Spinal cord (tissue), 10 donors: ENCODE results near the gene AKAP4. TPM values are rescaled to one million over a fixed set of nuclear protein-coding genes. Genes with fewer than 3 reads are reported as not detected.

Experiments used
- DNase-seq, 6 donors: peaks; one replicate each; pipeline versions ENCODE4 v3.0.0 to v3.0.0-alpha.2; 2013 to 2015; ENCODE audit warnings: low spot score in 6 of 6, low read depth in 4 of 6
- H3K27ac ChIP-seq: one replicate; pipeline ENCODE4 v1.5.1; 2013; ENCODE audit warnings: low read depth, low read length, control low read depth
- H3K27me3 ChIP-seq: one replicate; pipeline ENCODE4 v1.6.1; 2013; ENCODE audit warnings: low read length; ENCODE audit not compliant: control insufficient read depth, insufficient read depth
- H3K36me3 ChIP-seq: one replicate; pipeline ENCODE4 v1.6.1; 2013; ENCODE audit warnings: low read length; ENCODE audit not compliant: control insufficient read depth, insufficient read depth
- H3K4me1 ChIP-seq: one replicate; pipeline ENCODE4 v1.6.1; 2013; ENCODE audit warnings: low read length; ENCODE audit not compliant: control insufficient read depth, insufficient read depth
- H3K4me3 ChIP-seq: one replicate; pipeline ENCODE4 v1.5.1; 2013; ENCODE audit warnings: low read depth, low read length, control low read depth
- H3K9me3 ChIP-seq: one replicate; pipeline ENCODE4 v1.6.1; 2013; ENCODE audit warnings: low read length; ENCODE audit not compliant: control insufficient read depth, insufficient read depth
- WGBS: methylation state at CpG from one replicate; pipeline ENCODE4 v1.1.5; 2013; ENCODE audit warnings: missing lambda C conversion rate; ENCODE audit not compliant: insufficient coverage; 5-methylcytosine and 5-hydroxymethylcytosine counted together
- polyA plus RNA-seq, 2 donors: library from polyadenylated mRNA; unstranded; fragments of 120-200 nt; gene quantifications; one replicate each; pipeline ENCODE4 v1.2.1, GENCODE V29; 2013; ENCODE audit not compliant: insufficient read length in 2 of 2
- small RNA-seq: library from RNA; depleted of rRNA; stranded (forward); fragments of <200 nt; gene quantifications from one replicate; pipeline ENCODE3, GENCODE V24; 2014; ENCODE audit warnings: low replicate concordance
- total RNA-seq, 2 donors: library from RNA; depleted of rRNA in 1 of 2; stranded (reverse); fragments of 120-200 nt in 1 of 2; fragments of >200 nt in 1 of 2; gene quantifications; one replicate each; pipeline versions ENCODE4 v1.2.3 to v1.2.4, GENCODE V29; 2013 to 2014
- donor health status: healthy.

Gene AKAP4
- total and polyA plus RNA-seq, 4 donors, result not detected

DNA sequence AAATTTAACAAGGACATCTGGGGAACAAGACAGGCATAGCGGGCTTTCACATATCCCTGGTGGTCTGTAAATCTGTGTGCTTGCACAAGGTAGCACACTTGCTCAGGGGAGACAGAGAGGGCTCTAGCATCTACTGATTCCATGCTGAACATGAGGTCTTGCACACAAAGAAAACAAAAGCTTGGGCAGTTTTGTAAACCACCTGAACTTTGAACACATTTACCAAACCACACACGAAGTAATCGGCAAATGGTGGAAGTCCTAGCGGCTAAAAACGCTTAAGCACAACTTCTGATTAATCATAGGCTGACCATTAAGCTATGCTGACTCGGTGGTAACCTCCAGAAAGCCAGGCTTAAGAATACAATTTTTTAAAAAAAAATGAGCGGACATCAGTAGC, 52.8 kb downstream of the AKAP4 start:
- WGBS, result 65% methylated on average over 6 of the region's 7 CpGs
- Histone ChIP-seq H3K27me3 (no peaks in the 10 kb centered on the region), H3K4me3 (no peak overlapping the region), H3K4me1 (no peaks in the 10 kb centered on the region), H3K36me3 (no peaks in the 10 kb centered on the region), H3K9me3 (no peaks in the 10 kb centered on the region), H3K27ac (no peak overlapping the region)
- DNase-seq, result no peak

Small RNAs within 50 kb of the gene (small RNA-seq; reads per million reads assigned to genes)
- not detected for gene PYY3
- gene RF00019, result not detected

Other genes starting within 250 kb of the AKAP4 start
- gene CCNB3, start 3.8 kb upstream of the AKAP4 start, total RNA-seq, result under 1 TPM; 0.40 to 0.99 TPM
- gene CCNB3, start 3.8 kb upstream of the AKAP4 start, polyA plus RNA-seq, result 1 to 10 TPM; 1.0 to 1.1 TPM